PC-3 (cell line): ENCODE measurements around the gene STXBP1. TPM values are rescaled to one million over a fixed set of nuclear protein-coding genes. Genes with fewer than 3 reads are reported as not detected.

ENCODE experiments used
- ATAC-seq: fragments of 200-7000 bp; cut with Tn5 transposase; 2 replicates; pipeline ENCODE4 v1.9.1; 2020; ENCODE audit warnings: mild to moderate bottlenecking, moderate library complexity
- BruUV-seq: library from RNA; stranded (reverse); fragments of 400-500 nt; replicated peaks from 2 replicates; lab custom pipeline; 2021; lab: Mats Ljungman, UMichigan
- CTCF ChIA-PET: fragments of 300-600 bp; sonication (Branson Sonifier 250); formaldehyde crosslinking; loops from one replicate; lab custom pipeline; 2022; ENCODE audit warnings: antibody characterized with exemption; lab: Charles Lee
- POLR2A ChIA-PET: fragments of 300-600 bp; sonication (Branson Sonifier 250); formaldehyde crosslinking; loops from one replicate; lab custom pipeline; 2022; ENCODE audit warnings: antibody characterized with exemption; ENCODE audit not compliant: unreplicated experiment; lab: Charles Lee
- DNase-seq: peaks from one replicate; pipeline ENCODE4 v3.0.0-alpha.2; 2015
- H2AFZ ChIP-seq: fragments of 300-600 bp; sonication (generic); 2 replicates; pipeline ENCODE4 v1.6.0; 2016; ENCODE audit warnings: antibody characterized with exemption, low read length
- H3F3A ChIP-seq: fragments of 300-600 bp; sonication (generic); one replicate; pipeline ENCODE4 v1.6.0; 2017; ENCODE audit warnings: antibody characterized with exemption, low read length, control low read depth, mild to moderate bottlenecking; ENCODE audit not compliant: unreplicated experiment
- H3K27ac ChIP-seq: fragments of 300-600 bp; sonication (generic); 2 replicates; pipeline ENCODE4 v1.5.1; 2016; ENCODE audit warnings: mild to moderate bottlenecking, low read length
- H3K27me3 ChIP-seq: fragments of 300-600 bp; sonication (generic); 2 replicates; pipeline ENCODE4 v1.6.1; 2016; ENCODE audit warnings: low read length, mixed read lengths
- H3K36me3 ChIP-seq: fragments of 300-600 bp; sonication (generic); 2 replicates; pipeline ENCODE4 v1.6.1; 2016; ENCODE audit warnings: low read depth, mixed run types, low read length, mixed read lengths
- H3K4me1 ChIP-seq: fragments of 300-600 bp; sonication (generic); 2 replicates; pipeline ENCODE4 v1.5.1; 2016; ENCODE audit warnings: low read length; ENCODE audit not compliant: insufficient read depth
- H3K4me2 ChIP-seq: fragments of 300-600 bp; sonication (generic); 2 replicates; pipeline ENCODE4 v1.6.0; 2016; ENCODE audit warnings: low read length
- H3K4me3 ChIP-seq: fragments of 300-600 bp; sonication (generic); 2 replicates; pipeline ENCODE4 v1.5.1; 2016; ENCODE audit warnings: mild to moderate bottlenecking, low read length, mixed read lengths
- H3K79me2 ChIP-seq: fragments of 300-600 bp; sonication (generic); 2 replicates; pipeline ENCODE4 v1.6.1; 2017; ENCODE audit warnings: low read length, mixed read lengths
- H3K9ac ChIP-seq: fragments of 300-600 bp; sonication (generic); 2 replicates; pipeline ENCODE4 v1.6.0; 2016; ENCODE audit warnings: mild to moderate bottlenecking, low read length
- H3K9me2 ChIP-seq: fragments of 300-600 bp; sonication (generic); replicated peaks from 2 replicates; pipeline ENCODE4 v1.6.1; 2016; ENCODE audit warnings: mixed run types, low read length, mixed read lengths
- H3K9me3 ChIP-seq: fragments of 300-600 bp; sonication (generic); 2 replicates; pipeline ENCODE4 v1.6.1; 2016; ENCODE audit warnings: low read length, mixed read lengths
- H4K20me1 ChIP-seq: fragments of 300-600 bp; sonication (generic); 2 replicates; pipeline ENCODE4 v1.6.1; 2016; ENCODE audit warnings: low read length, mixed read lengths
- CTCF ChIP-seq: fragments of 300-600 bp; sonication (generic); conservative IDR thresholded peaks from 2 replicates; pipeline ENCODE4 v1.5.1; 2017; ENCODE audit warnings: antibody characterized with exemption, low read depth, mild to moderate bottlenecking, low read length
- EZH2 ChIP-seq: fragments of 300-600 bp; sonication (generic); IDR thresholded peaks from one replicate; pipeline ENCODE4 v1.6.1; 2017; ENCODE audit warnings: antibody characterized with exemption, mild to moderate bottlenecking, low read length; ENCODE audit not compliant: unreplicated experiment
- EZH2phosphoT487 ChIP-seq: fragments of 300-600 bp; sonication (generic); IDR thresholded peaks from 2 replicates; pipeline ENCODE4 v1.6.1; 2018; ENCODE audit warnings: mild to moderate bottlenecking, antibody characterized with exemption, low read length, borderline replicate concordance
- intact Hi-C: fragments of 100-400 bp; cut with micrococcal nuclease; formaldehyde crosslinking; loops from 2 replicates; pipeline ENCODE4 v1.9.0; 2023
- total RNA-seq: library from RNA; depleted of rRNA; stranded (reverse); fragments of >200 nt; gene quantifications from 2 replicates; pipeline ENCODE4 v1.2.3, GENCODE V29; 2014

STXBP1 gene
- total RNA-seq, 1 experiment from 2014 or later, result 9.1 TPM

- intact Hi-C loops, result loop anchor here (2.0 kb wide), 1 partner anchor 17 kb away; no protein-coding TSS in a partner anchor
- Histone ChIP-seq H3K27me3 (no peaks in the 10 kb centered on the region), H3F3A (no peaks in the 10 kb centered on the region), H2AFZ (no peak overlapping the region), H4K20me1 (no peaks in the 10 kb centered on the region), H3K79me2 (peaks cover 58% of the 10 kb centered on the region), H3K27ac (peak overlapping the region; percentile 60), H3K4me2 (peak overlapping the region; percentile 95), H3K4me1 (peaks cover 60% of the 10 kb centered on the region), H3K9ac (peak overlapping the region; percentile 96), H3K9me3 (no peaks in the 10 kb centered on the region), H3K36me3 (peaks cover 2% of the 10 kb centered on the region; the same call in 1 of the 2 replicates), H3K9me2 (no peaks in the 10 kb centered on the region), H3K4me3 (peak overlapping the region; percentile 78)
- DNase-seq (no peak), ATAC-seq (no peak)
- BruUV-seq, result no TSS peak
- CTCF ChIA-PET, result interaction anchor here (0.7 kb wide), 1 partner anchor 23 kb away, joined by 3 read pairs; no protein-coding TSS in a partner anchor
- POLR2A ChIA-PET, result interaction anchor here (0.7 kb wide), 1 partner anchor 11 kb away, joined by 5 read pairs; no protein-coding TSS in a partner anchor
- no peak for TF ChIP-seq EZH2phosphoT487
- no peak for TF ChIP-seq CTCF
- no peak for TF ChIP-seq EZH2
Measured at GRCh38 chr9:127567730-127568617, 44.1 kb upstream of the STXBP1 start.

- Histone ChIP-seq H3K4me1 (peaks cover 60% of the 10 kb centered on the region), H3F3A (no peaks in the 10 kb centered on the region), H3K9ac (peak overlapping the region; percentile 96), H3K9me2 (no peaks in the 10 kb centered on the region), H3K27me3 (no peaks in the 10 kb centered on the region), H2AFZ (no peak overlapping the region), H4K20me1 (no peaks in the 10 kb centered on the region), H3K9me3 (no peaks in the 10 kb centered on the region), H3K4me2 (peak overlapping the region; percentile 95), H3K79me2 (peaks cover 52% of the 10 kb centered on the region), H3K4me3 (peak overlapping the region; percentile 78), H3K27ac (peak overlapping the region; percentile 60), H3K36me3 (peaks cover 2% of the 10 kb centered on the region; the same call in 1 of the 2 replicates)
- DNase-seq (no peak), ATAC-seq (peak; percentile 7)
- ChIA-PET CTCF (interaction anchor here (0.7 kb wide), 1 partner anchor 23 kb away, joined by 3 read pairs; no protein-coding TSS in a partner anchor), POLR2A (interaction anchor here (0.7 kb wide), 1 partner anchor 10 kb away, joined by 5 read pairs; no protein-coding TSS in a partner anchor)
- intact Hi-C loops, result loop anchor here (2.0 kb wide), 1 partner anchor 16 kb away; no protein-coding TSS in a partner anchor
- TF ChIP-seq CTCF, result no peak
- no peak for TF ChIP-seq EZH2phosphoT487
- no peak for TF ChIP-seq EZH2
- no TSS peak for BruUV-seq
Measured at GRCh38 chr9:127568618-127568970, 43.5 kb upstream of the STXBP1 start.
